NCI-H748 (cell line): ENCODE measurements around the gene CNKSR2.

Experiments
- DNase-seq: peaks from one replicate; lab custom pipeline; 2025; ENCODE audit not compliant: unreplicated experiment; lab: John Stamatoyannopoulos, UW

Gene CNKSR2

DNA sequence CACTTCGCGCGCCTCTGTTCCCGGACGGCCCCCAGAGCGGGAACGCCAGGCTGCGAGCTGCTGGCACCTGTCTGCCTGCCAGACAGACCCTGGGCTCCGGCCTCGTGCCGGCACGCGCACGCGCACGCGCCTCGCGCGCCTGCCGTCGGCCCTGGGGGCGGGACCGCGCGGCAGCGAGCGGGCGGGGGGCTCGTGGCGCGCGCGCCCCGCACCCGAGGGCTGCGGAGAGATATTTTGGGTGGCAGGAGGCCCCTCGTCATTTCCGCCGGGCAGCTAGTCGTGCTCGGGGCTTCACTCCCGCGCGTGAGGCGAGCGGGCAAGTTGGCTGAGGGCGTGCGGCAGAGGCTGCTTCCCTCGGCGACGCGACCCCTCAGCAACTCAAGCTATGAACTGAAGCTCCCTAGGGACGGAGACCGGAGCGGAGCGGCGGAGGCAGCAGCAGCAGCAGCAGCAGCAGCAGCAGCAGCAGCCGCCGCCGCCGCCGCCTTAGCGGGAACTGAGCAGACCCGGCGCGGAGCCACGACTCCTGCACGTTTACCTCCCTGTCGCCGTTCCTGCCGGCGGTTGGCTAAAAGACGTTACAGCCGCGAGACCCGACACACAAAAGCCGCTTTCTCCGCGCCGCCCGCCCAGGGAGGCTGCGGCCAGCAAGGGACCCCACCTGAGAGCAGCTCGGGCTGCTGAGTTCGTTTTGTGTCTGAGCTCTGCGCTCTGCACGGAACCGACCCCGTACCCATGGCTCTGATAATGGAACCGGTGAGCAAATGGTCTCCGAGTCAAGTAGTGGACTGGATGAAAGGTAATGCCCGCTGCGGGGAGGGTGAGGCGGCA lies at the start of gene CNKSR2:
Gene CNKSR2 (plus strand): TSS at position 256 of the 831 bp plus-strand sequence. CDS start 480 bp downstream, at position 736.
- DNase-seq = peak; percentile 89

- DNase-seq = peak; percentile 55
Measured at GRCh38 chrX:21354725-21355124, 19.5 kb upstream of the CNKSR2 start.

DNA sequence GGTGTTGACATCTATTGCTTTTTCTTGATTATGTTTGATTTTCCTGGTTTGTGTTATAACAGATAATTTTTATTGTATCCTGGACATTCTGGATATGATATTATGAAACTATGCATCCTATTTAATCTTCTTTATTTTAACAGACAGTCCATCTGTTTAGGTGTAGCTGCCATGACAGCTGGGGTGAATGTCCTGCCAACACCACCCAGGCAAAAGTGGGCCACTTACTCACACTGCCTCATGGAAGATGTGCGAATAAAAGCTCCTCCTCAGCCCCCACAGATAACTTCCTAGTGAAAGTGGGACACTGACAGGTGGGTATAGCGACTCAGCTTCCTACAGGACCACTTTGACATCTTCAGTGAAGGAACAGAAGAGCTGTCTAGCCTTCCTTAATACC lies 18.4 kb upstream of the CNKSR2 start:
- no peak for DNase-seq

DNA sequence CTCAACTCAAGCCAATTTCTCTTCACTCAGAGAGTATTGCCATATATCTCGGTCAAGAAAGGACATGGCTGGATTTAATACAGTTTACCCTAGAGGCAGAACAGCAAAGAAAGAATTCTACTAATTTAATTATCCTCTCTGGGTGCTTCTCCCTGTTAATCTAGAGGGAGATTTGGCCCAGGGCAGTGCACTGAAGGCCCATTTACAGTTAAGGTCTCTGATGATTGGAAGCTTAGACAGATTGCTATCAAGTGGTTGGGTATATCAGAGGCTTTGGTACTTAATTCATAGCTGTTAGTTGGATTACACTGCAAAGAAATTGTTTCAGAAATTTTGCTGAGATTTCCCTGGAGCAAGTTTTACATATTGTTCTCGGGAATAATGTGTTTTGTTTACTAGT lies 4.6 kb upstream of the CNKSR2 start:
- no peak for DNase-seq

GRCh38 chrX:21373001-21373400 lies 1.2 kb upstream of the CNKSR2 start:
- peak; percentile 6 for DNase-seq

GRCh38 chrX:21373637-21374162 lies 518 bp upstream of the CNKSR2 start:
- peak; percentile 77 for DNase-seq

- peak; percentile 50 for DNase-seq
Measured at GRCh38 chrX:21374994-21375707, 933 bp downstream of the CNKSR2 start.

DNA sequence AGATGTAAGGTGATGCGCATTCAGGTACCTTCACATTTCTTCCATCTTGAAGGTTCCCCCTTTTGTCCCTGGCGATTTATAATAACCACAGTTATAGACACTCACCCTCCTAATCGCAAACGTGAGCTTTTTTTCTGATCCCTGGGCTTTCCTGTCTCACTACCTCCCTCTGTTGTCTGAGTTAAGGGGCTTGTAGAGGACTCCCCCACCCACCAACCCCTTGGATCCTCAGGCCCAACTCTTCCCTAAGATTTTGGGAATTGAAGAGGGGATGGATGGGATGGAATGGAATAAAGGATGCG lies 1.4 kb downstream of the CNKSR2 start:
- peak; percentile 50 for DNase-seq

GRCh38 chrX:21376636-21377035 lies 2.4 kb downstream of the CNKSR2 start:
- DNase-seq = peak; percentile 0

GRCh38 chrX:21379991-21380390 lies 5.8 kb downstream of the CNKSR2 start:
- no peak for DNase-seq

DNA sequence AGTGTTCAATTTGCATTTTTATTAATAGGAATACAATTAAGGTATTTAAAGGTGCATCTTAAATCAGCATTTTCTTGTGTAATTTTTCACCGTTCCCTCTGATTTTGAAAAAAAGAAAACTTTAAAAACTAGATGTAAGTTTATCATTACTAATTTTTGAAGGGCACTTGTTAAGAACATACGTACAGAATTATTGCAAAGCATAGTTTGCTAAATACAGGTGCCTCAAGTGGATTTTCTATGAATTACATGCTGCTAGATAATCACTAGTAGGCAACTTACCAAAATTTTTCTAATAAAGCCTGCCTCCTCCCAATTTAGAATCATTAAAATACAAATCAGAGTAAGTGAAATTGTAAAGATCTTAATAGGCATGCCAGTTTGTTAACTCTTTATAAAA lies 8.5 kb downstream of the CNKSR2 start:
- peak; percentile 6 for DNase-seq

DNA sequence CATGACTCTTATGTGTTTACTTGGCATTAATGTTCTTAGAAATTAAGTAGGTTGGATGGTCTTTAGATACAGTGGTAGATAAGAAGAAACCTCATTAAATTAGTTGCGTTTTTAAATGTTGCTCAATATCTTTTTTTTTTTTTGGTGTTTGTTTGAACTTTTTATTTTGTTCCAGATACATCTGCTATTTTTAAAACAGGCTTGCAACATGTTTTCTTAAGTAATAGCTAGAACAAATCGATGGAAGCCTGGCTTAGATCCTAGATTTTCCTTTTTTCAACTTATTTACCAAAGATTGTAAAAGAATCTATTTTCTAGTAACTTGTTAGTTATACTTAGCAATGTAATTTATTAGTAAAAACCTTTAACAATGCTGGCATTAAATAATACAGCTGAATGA lies 9.3 kb downstream of the CNKSR2 start:
- no peak for DNase-seq

- no peak for DNase-seq
Measured at GRCh38 chrX:21384178-21384577, 10.0 kb downstream of the CNKSR2 start.

DNA sequence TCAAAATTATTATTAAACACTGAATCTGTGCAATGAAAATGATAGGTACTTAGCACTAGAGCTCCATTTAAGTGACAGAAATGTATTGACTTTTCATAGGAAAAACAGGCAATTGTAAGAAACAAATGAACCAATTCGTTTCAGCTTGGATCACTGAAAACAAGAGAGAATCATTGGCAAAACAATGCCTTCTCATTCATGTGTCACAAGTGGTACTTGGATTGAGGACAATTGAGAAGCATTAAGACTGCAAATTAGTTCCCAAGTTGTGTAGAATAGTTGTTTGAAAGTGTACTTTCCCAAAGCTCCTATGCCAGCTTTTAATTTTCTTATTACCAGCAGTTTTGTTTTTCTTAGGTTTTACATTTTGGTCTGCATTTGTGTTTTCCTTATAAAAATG lies 20.6 kb downstream of the CNKSR2 start:
- DNase-seq = peak; percentile 0

DNA sequence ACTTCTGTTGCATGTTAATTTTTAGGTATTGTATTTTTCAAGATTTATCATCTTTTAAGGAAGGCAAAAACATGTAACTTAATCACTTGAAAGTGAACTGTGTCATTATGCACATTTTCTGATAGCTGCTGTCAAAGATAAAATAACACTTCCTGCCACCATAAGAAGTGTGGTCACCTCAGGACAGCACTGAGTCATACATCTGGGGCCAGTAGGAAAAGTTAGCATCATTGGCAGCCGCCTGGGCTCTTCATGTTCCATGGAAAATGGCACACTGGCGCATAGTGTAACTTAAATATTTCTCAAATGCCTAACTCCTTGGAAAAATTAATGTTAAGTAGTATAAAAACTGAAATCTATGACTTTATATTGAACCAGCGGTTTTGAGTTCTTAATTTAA lies 24.2 kb downstream of the CNKSR2 start:
- DNase-seq = no peak

GRCh38 chrX:21400408-21401121 lies 26.3 kb downstream of the CNKSR2 start:
- DNase-seq = no peak

GRCh38 chrX:21408307-21408706 lies 34.1 kb downstream of the CNKSR2 start:
- DNase-seq = peak; percentile 34

- no peak for DNase-seq
Measured at GRCh38 chrX:21408788-21409187, 34.6 kb downstream of the CNKSR2 start.

GRCh38 chrX:21412029-21412428 lies 37.8 kb downstream of the CNKSR2 start:
- DNase-seq = no peak

DNA sequence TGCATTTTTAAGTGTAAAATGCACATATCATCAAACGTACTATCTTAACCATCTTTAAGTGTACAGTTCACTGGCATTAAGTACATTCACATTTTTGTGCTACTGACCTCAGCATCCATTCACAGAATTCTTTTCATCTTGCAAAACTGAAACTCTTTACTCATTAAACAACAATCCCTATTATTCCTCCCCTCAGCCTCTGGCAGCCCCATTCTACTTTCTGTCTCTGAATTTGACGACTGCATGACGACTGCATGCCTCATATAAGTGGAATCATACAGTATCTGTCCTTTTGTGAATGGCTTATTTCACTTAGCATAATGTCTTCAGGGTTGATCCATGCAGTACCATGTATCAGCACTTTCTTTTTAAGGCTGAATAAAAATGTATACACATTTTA lies 38.7 kb downstream of the CNKSR2 start:
- DNase-seq = no peak

DNA sequence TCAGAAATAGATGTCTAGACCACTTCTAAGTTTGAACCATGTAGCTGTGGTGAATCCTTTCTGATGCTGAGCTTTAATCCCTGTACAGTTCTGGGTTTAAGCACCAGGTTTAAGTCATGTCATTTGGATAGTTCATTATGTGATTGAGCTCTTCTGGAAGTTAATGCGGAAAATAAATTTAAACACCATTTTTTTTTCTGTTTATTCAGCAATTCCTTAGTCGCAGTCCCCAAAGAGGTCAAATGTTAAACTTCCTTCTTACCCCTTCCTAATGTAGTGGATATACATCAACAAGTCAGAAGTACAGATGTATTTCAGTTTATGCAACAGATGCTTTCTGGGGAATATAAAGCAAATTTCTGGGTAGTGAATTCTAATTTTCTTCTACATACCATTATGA lies 52.9 kb downstream of the CNKSR2 start:
- no peak for DNase-seq

- DNase-seq = no peak
Measured at GRCh38 chrX:21437036-21437435, 62.8 kb downstream of the CNKSR2 start.
